ENCODE data around the gene RABAC1.
A peak's percentile ranks its signal among the peaks of the same experiment; 100 is the strongest.

The RABAC1 gene

GRCh38 chr19:41935760-41936415 lies 23.2 kb downstream of the RABAC1 start:
- H3K27ac ChIP-seq = no peak overlapping the region
- TF ChIP-seq, protein P1, sequence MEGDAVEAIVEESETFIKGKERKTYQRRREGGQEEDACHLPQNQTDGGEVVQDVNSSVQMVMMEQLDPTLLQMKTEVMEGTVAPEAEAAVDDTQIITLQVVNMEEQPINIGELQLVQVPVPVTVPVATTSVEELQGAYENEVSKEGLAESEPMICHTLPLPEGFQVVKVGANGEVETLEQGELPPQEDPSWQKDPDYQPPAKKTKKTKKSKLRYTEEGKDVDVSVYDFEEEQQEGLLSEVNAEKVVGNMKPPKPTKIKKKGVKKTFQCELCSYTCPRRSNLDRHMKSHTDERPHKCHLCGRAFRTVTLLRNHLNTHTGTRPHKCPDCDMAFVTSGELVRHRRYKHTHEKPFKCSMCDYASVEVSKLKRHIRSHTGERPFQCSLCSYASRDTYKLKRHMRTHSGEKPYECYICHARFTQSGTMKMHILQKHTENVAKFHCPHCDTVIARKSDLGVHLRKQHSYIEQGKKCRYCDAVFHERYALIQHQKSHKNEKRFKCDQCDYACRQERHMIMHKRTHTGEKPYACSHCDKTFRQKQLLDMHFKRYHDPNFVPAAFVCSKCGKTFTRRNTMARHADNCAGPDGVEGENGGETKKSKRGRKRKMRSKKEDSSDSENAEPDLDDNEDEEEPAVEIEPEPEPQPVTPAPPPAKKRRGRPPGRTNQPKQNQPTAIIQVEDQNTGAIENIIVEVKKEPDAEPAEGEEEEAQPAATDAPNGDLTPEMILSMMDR (IDR thresholded peaks at IDR 0.05) = no peak
- TF ChIP-seq ZFX (IDR thresholded peaks at IDR 0.05; ENCODE audit: borderline replicate concordance) = no peak

- TF ChIP-seq ZFX (IDR thresholded peaks at IDR 0.05; ENCODE audit: borderline replicate concordance) = no peak
- TF ChIP-seq, protein P1 (IDR thresholded peaks at IDR 0.05) = peak; percentile 94
- H3K27ac ChIP-seq = no peak overlapping the region
Measured at GRCh38 chr19:41934849-41935374, 24.2 kb downstream of the RABAC1 start.

DNA sequence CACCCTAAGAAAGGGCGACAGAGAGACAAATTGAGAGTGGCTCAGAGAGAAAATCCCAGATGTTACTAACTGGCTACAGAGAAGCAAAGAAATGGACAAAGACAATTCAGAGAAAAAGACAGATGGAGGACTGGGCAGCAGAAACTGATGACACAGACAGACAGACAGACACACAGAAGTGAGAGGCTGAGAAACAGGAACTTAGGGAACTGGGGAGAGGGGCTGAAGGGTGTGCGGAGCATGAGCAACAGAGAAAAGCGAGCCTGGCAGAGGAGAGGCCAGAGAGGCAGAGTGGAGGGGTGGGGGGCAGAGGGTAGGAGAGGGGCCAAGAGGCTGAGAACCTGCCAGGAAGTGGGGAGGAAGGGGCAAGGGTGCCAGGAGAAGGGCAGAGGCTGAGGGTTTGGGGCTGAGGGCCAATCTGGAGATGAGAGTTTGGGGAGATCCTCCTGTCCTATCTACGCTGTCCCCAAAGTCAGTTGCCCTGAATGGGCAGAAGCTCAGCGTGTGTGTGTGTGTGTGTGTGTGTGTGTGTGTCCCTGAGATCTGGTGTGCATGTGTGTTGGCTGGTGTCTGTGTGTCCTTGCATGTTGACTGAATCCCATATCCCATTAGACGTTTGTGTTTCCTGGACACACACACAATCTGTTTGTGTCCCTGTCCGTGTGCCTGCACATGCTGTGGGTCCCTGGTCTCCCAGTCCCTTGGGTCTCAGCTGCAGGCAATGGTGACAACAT lies 25.3 kb downstream of the RABAC1 start:
- TF ChIP-seq, protein P1 (IDR thresholded peaks at IDR 0.05) = no peak
- TF ChIP-seq ZFX (IDR thresholded peaks at IDR 0.05; ENCODE audit: borderline replicate concordance) = no peak
- no peak overlapping the region for H3K27ac ChIP-seq

DNA sequence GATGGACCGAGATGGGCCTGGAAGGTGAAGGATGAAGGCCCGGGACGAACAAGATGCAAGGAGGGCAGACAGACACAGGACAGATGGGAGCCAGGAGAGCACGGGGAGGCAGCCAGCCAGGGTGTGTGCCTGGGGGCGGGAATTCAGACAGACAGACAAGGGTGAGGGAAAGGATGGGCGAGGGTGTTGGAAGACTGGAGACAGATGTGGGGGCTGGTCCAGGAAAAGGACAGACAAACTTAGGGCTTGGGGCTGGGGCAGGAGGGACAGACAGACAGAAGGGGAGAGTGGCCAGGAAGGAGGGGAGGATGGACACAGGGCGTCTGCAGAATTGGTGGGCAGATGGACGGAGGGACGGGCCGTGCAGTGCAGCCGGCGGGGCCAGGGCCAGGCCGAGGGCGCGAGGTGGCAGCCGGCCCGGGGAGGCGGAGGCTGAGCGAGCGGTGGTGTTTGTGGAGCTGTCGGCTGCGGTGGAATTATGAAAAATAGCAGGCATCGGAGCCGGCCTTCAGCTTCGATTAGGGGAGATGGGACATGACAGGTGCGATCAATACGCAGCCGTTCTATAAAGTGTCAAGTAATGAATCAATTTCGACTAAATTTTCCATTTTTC lies 26.3 kb downstream of the RABAC1 start:
- TF ChIP-seq, protein P1 (IDR thresholded peaks at IDR 0.05) = no peak
- TF ChIP-seq ZFX (IDR thresholded peaks at IDR 0.05; ENCODE audit: borderline replicate concordance) = no peak
- H3K27ac ChIP-seq = no peak overlapping the region

DNA sequence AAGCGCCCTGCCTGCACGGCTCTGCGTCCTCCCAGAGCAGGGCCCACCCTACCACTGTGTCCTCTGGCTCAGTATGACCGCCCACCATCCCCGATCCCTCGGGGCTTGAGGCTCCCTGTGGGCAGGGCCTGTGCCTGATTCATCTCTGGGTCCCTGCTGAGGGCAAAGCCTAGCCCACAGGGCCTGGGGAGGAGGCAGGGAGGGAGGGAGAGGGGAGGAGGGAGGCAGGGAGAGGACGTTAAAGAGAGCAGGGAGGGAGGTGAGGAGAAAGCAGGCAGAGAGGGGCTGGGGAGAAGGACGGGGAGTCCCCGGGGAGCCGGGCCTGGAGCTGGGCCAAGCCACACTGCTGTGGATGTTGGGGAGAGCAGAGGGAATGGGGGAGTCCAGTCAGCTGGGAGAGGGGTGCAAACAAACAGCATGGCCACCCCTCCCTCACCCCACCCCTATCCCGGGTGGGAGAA lies 26.8 kb downstream of the RABAC1 start:
- no peak overlapping the region for H3K27ac ChIP-seq

GRCh38 chr19:41930926-41931592 lies 28.1 kb downstream of the RABAC1 start:
- no peak overlapping the region for H3K27ac ChIP-seq

More for the DNA sequence above, 26.8 kb downstream of the RABAC1 start:
- TF ChIP-seq, protein P1 (IDR thresholded peaks at IDR 0.05) = no peak
- no peak for TF ChIP-seq ZFX (IDR thresholded peaks at IDR 0.05; ENCODE audit: borderline replicate concordance)

More at GRCh38 chr19:41930926-41931592, 28.1 kb downstream of the RABAC1 start:
- TF ChIP-seq, protein P1 (IDR thresholded peaks at IDR 0.05) = peak; percentile 57
- TF ChIP-seq ZFX (IDR thresholded peaks at IDR 0.05; ENCODE audit: borderline replicate concordance) = no peak

Measured in 22Rv1 (cell line).